Lower leg skin (tissue), 4 donors: ENCODE data around the gene USF2. TPM values are rescaled to one million over a fixed set of nuclear protein-coding genes. Genes with fewer than 3 reads are reported as not detected.

Source experiments
- DNase-seq, 2 donors: peaks; one replicate each; pipeline ENCODE4 v3.0.0-alpha.2; 2019; ENCODE audit warnings: low spot score in 2 of 2
- H3K4me3 ChIP-seq: fragments of 200-600 bp; sonication (generic); 2 replicates; pipeline ENCODE4 v1.5.1; 2017; ENCODE audit warnings: mild to moderate bottlenecking, low read depth; ENCODE audit not compliant: poor library complexity, severe bottlenecking
- CTCF ChIP-seq, 3 donors: fragments of 450-650 bp; IDR thresholded peaks; one replicate each; pipeline ENCODE4 v1.5.1; 2016; ENCODE audit warnings: antibody characterized with exemption in 3 of 3, mild to moderate bottlenecking in 3 of 3, moderate library complexity in 2 of 3
- POLR2A ChIP-seq, 2 donors: fragments of 450-650 bp; IDR thresholded peaks; one replicate each; pipeline ENCODE4 v1.6.1; 2016 to 2017; ENCODE audit warnings: antibody characterized with exemption in 2 of 2, mild to moderate bottlenecking in 1 of 2, moderate library complexity in 1 of 2
- WGBS, 2 donors: methylation state at CpG; one replicate each; pipeline ENCODE4 v1.1.5; 2018; 5-methylcytosine and 5-hydroxymethylcytosine counted together
- intact Hi-C: fragments of 100-400 bp; cut with DNase I; formaldehyde crosslinking; loops from one replicate; pipeline ENCODE4 v1.15.0; 2023; ENCODE audit warnings: low total_unique reads
- total RNA-seq, 4 donors: library from RNA; depleted of rRNA; stranded (reverse); fragments of >200 nt; gene quantifications; one replicate each; pipeline ENCODE4 v1.1.0, GENCODE V29; 2016

The USF2 gene
- total RNA-seq, 4 donors from 2014 or later, result 95.9 to 126 (median 120) TPM

GRCh38 chr19:35264268-35265125 lies 4.3 kb upstream of the USF2 start:
- WGBS, 2 donors, result 53 to 64% methylated on average over 7 of the region's 7 CpGs
- H3K4me3 ChIP-seq, result no peak overlapping the region
- intact Hi-C loops, result loop anchor here (10.0 kb wide), 1 partner anchor 120 kb away; the partner anchor contains the start of gene FXYD7
- DNase-seq, result peak; percentile 11 to 70
- TF ChIP-seq CTCF (IDR thresholded peaks at IDR 0.05), result no peak
- no peak for TF ChIP-seq POLR2A (IDR thresholded peaks at IDR 0.05)

- intact Hi-C loops, result loop anchor here (10.0 kb wide), 1 partner anchor 121 kb away; the partner anchor contains the start of gene FXYD7
- TF ChIP-seq CTCF (IDR thresholded peaks at IDR 0.05) (no peak), POLR2A (IDR thresholded peaks at IDR 0.05) (no peak)
- DNase-seq, result peak in 1 of 2 donors; percentile 88
- no peak overlapping the region for H3K4me3 ChIP-seq
- 24 to 43% methylated on average over 6 of the region's 6 CpGs for WGBS, 2 donors
Observed at GRCh38 chr19:35265126-35265899, 3.4 kb upstream of the USF2 start.

DNA sequence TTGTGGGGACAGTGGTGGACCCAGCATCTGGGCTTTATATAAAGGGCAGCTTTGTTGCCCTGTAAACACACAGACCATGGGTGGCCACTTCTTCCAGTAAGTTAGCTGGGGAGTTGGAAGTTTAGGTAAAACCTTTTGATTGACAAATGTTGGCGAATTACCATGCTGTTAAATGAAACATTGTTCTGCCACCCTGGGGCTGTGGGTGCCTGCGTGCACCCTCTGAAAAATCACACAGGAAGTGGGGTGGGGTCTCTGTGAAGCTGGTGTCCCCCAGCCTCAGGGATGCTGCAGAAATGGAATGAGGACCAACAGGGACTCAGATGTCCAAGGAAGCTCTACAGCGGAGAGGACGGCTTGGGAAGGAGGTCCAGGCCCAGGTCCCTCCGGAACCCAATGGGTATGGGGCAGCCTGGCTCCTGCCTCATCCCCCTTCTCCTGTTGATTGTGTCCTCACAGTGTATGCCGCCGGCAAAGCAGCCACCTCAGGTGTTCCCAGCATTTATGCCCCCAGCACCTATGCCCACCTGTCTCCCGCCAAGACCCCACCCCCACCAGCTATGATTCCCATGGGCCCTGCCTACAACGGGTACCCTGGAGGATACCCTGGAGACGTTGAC lies 2.8 kb upstream of the USF2 start:
- intact Hi-C loops, result loop anchor here (10.0 kb wide), 1 partner anchor 121 kb away; the partner anchor contains the start of gene FXYD7
- peak in 1 of 2 donors; percentile 86 for DNase-seq
- H3K4me3 ChIP-seq, result no peak overlapping the region
- TF ChIP-seq POLR2A (IDR thresholded peaks at IDR 0.05) (no peak), CTCF (IDR thresholded peaks at IDR 0.05) (no peak)
- 65 to 73% methylated on average over 10 of the region's 10 CpGs for WGBS, 2 donors

DNA sequence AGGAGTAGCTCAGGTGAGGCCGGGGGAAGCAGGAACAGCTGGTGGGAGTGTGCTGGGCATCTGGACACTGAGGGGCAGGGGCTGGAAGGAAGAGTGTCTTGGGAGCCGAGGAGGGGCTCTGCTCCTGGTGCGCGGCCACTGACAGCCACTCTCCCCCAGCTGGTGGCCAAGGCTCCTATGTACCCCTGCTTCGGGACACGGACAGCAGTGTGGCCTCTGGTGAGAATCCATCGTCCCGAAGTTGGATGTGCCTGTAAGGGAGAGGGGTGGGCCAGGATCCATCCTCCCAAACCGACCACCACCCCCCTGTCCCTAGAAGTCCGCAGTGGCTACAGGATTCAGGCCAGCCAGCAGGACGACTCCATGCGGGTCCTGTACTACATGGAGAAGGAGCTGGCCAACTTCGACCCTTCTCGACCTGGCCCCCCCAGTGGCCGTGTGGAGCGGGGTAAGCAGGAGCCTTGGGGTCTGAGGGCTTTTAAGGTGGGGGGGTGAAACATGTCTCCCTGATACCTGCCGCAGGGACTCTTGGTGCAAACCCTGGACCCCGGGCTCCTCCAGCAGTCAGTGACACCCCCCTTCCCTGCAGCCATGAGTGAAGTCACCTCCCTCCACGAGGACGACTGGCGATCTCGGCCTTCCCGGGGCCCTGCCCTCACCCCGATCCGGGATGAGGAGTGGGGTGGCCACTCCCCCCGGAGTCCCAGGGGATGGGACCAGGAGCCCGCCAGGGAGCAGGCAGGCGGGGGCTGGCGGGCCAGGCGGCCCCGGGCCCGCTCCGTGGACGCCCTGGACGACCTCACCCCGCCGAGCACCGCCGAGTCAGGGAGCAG lies 2.0 kb upstream of the USF2 start:
- TF ChIP-seq CTCF (IDR thresholded peaks at IDR 0.05) (no peak), POLR2A (IDR thresholded peaks at IDR 0.05) (no peak)
- intact Hi-C loops, result loop anchor here (10.0 kb wide), 1 partner anchor 122 kb away; the partner anchor contains the start of gene FXYD7
- no peak overlapping the region for H3K4me3 ChIP-seq
- peak in 1 of 2 donors; percentile 89 for DNase-seq
- WGBS, 2 donors, result 33 to 56% methylated on average over 21 to 32 of the region's 39 CpGs

DNA sequence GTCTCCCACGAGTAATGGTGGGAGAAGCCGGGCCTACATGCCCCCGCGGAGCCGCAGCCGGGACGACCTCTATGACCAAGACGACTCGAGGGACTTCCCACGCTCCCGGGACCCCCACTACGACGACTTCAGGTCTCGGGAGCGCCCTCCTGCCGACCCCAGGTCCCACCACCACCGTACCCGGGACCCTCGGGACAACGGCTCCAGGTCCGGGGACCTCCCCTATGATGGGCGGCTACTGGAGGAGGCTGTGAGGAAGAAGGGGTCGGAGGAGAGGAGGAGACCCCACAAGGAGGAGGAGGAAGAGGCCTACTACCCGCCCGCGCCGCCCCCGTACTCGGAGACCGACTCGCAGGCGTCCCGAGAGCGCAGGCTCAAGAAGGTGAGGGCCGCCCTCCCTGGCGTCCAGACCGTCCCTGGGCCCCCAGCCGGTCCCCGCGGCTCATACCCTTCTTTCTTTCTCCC lies 1.4 kb upstream of the USF2 start:
- DNase-seq, result peak; percentile 57 to 91
- TF ChIP-seq CTCF (IDR thresholded peaks at IDR 0.05), result no peak
- TF ChIP-seq POLR2A (IDR thresholded peaks at IDR 0.05), result no peak
- 0 to 1% methylated on average over 17 to 19 of the region's 40 CpGs for WGBS, 2 donors
- intact Hi-C loops, result loop anchor here (10.0 kb wide), 1 partner anchor 123 kb away; the partner anchor contains the start of gene FXYD7
- peak overlapping the region; percentile 58 for H3K4me3 ChIP-seq
